HG03175 (cell line): ENCODE results near the gene ZC3H10.
"Not testable (repeated sequence)": the region's sequence is repeated elsewhere in the genome, so short reads cannot be mapped to it uniquely, and the experiment has no call there.

Experiments
- ATAC-seq: cut with Tn5 transposase; IDR thresholded peaks from one replicate; pipeline ENCODE4 v1.9.1; 2021; ENCODE audit warnings: mild to moderate bottlenecking, moderate library complexity; ENCODE audit not compliant: unreplicated experiment

The ZC3H10 gene, protein sequence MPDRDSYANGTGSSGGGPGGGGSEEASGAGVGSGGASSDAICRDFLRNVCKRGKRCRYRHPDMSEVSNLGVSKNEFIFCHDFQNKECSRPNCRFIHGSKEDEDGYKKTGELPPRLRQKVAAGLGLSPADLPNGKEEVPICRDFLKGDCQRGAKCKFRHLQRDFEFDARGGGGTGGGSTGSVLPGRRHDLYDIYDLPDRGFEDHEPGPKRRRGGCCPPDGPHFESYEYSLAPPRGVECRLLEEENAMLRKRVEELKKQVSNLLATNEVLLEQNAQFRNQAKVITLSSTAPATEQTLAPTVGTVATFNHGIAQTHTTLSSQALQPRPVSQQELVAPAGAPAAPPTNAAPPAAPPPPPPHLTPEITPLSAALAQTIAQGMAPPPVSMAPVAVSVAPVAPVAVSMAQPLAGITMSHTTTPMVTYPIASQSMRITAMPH

DNA sequence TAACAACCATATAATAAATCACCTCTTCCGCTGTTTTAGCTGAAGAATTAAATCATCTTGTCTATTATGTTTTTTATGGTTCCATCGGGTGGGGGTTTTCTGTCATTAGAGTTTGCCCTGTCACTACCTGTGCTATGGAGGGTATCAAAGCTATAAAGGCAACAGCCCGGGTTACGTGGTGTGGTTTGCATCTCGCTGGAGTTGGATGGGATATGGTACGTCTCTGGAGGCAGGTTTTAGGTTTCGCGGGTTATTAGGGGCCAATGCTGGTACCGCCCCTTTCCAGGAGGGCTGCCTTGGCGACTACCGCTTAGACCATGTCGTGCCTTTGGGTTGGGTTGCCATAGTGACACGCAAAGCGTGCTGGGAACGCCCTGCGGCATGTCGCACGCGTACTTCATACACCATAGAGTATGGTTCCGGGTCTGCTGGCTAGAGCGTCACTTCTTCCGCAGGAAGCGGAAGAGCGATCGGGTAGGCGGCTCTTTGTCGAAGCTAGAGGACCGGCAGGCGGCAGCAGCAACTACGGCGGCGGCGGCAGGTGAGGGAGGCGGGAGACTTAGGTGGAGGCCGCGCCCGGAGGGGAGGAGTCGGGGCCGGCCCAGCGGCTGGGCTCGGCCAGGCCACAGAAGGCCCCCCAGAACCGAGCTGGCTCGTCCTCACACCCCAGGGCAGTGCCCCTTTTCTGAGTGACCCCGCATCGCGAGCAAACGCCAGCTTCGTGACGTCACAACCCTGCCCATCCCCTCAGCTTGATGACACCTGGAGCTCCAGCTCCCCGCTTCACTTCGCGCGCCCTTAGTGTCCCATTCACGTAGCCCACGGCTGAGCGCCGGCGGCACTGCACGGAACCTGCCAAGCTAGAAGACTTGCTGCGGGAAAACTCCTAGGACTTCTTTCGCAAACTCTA is at the start of gene ZC3H10:
TSS of gene ZC3H10 (plus strand) at position 489 of the 910 bp plus-strand sequence. CDS start 2,297 bp downstream, outside the sequence.
- ATAC-seq = peak; percentile 85

DNA sequence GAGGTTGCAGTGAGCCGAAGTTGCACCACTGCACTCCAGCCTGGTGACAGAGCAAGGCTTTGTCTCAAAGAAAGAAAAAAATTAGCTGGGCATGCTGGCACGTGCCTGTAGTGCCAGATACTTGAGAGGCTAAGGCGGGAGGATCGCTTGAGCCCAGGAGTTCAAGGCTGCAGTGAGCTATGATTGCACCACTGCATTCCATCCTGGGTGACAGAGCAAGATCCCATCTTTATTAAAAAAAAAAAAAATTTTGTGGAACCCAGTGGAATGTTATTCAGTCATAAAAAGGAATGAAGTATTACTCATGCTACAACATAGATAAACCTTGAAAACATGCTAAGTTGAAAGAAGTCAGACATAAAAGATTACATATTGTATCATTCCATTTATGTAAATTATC is 46.4 kb upstream of the ZC3H10 start:
- no peak for ATAC-seq

DNA sequence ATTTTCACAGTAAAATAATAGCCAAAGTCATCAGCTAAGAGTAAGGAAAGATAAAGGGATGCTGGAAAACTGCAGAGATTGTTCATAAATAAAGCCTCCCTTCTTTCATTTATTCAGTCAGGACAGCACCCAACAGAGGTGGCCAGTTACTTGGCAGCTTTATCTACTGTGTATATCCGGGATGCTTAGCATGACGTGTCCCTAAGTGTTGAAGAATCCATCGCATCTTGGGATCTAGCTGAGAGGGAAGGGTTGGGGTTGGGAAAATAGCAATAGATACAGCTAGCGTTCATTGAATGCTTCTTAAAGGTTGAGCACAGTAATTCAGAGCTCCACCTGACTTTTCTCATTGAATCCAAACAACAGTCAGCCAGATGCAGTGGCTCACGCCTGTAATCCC is 43.7 kb upstream of the ZC3H10 start:
- ATAC-seq = no peak

DNA sequence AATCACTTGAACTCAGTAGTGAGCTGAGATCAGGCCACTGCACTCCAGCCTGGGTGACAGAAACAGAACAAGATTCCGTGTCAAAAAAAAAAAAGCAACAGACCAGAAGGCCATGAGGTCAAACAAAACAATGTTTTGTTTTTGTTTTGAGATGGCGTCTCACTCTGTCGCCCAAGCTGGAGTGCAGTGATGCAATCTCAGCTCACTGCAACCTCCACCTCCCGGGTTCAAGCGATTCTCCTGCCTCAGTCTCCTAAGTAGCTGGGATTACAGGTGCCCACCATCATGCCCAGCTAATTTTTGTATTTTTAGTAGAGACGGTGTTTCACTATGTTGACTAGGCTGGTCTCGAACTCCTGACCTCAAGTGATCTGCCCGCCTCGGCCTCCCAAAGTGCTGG is 40.1 kb upstream of the ZC3H10 start:
- not testable (repeated sequence) for ATAC-seq

DNA sequence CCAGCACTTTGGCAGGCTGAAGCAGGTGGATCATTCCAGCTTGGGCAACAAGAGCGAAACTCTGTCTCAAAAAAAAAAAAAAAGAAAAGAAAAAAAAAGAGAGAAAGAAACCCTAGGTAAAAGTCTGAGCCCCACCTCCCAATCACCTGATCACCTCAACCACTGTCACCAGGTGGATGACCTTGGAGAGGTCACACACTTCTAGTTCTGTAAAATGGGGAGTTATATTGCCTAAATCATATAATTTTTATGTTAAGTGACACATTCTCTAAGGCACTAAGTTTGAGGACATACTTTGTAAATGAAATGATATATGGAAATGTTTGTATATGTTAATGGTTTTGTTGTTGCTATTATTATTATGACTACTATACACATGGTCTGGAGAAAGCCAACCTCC is 39.6 kb upstream of the ZC3H10 start:
- ATAC-seq = no peak

DNA sequence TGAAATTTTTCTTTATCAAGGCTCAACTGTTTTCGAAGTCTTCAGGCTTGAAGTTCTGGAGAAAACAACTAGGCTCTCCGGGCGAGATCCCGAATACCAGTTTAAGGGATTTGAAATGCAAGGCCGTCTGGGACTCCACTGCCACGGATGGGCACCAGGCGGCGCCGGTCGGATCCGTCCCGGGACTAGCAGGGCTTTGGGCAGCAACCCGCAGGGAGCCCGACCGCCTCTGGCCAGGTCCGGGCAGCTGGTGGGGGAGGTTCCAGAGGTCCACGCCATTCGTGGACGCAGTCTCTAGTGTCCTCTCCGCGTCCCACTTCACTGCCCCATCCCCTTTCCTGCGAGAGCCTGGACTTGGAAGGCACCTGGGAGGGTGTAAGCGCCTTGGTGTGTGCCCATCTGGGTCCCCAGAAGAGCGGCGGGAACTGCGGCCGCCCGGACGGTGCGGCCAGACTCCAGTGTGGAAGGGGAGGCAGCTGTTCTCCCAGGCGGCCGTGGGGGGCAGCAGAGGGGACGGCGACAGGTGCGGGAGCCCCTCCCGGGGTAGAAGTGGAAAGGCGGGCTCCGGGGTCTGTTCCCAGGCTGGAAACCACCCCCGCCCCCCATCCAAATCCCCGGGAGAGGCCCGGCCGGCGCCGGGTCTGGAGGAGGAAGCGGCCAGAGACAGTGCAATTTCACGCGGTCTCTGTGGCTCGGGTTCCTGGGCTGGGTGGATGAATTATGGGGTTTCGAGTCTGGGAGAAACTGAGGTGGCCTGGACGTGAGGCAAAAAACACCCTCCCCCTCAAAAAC is 38.9 kb upstream of the ZC3H10 start:
- ATAC-seq = peak; percentile 72

DNA sequence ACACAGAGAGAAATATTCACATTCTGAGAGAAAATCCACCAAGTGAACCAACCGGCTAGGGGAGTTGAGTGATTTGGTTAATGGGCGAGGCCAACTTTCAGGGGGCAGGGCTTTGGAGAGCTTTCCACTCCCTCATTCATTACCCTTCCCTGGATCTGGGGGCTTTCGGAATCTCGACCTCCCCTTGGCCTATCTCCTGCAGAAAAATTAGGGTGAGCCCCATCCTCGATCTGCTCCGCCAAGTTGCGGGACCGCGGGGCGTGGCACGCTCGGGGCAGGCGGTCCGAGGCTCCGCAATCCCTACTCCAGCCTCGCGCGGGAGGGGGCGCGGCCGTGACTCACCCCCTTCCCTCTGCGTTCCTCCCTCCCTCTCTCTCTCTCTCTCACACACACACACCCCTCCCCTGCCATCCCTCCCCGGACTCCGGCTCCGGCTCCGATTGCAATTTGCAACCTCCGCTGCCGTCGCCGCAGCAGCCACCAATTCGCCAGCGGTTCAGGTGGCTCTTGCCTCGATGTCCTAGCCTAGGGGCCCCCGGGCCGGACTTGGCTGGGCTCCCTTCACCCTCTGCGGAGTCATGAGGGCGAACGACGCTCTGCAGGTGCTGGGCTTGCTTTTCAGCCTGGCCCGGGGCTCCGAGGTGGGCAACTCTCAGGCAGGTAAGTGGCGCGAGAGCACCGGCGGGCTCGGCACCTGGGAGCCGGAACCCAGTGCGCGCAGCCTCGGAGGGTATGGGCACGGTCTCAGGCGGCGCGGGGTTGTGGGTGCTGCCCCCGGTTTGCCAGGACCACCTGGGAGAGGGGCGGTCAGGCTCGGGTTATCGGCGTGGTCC is 38.1 kb upstream of the ZC3H10 start, which contains the start of gene ERBB3:
TSS of gene ERBB3 (plus strand) at position 443 of the 833 bp plus-strand sequence. CDS start at position 579, 136 bp downstream.
- ATAC-seq = no peak

DNA sequence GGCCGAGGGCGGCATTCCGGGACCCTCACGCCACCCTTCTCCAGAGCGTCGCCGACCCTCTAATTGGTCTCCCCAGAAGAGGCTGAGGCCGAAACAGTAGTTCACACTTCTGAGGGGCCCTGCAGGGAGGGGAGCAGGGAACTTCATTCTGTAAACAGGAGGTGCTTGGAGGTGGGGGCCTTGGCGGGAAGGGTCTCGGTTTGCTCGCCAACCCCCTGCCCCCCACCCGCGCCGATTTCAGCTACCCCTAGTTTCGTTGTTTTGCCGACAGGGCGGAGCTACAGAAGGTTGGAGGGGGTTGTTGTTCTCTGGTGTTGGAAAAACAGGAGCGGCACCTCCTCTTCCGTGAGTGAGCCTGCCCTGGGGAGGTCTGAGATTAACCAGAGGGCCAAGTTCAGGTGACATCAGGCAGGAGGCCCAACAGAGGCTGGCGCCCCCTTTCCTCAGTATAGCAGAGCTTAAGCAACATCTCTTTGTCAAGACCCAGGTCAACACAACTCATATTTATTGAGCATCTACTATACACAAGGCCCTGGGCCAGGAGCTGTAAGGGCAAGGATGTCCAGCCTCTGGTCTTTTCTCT is 37.4 kb upstream of the ZC3H10 start:
- ATAC-seq = no peak

DNA sequence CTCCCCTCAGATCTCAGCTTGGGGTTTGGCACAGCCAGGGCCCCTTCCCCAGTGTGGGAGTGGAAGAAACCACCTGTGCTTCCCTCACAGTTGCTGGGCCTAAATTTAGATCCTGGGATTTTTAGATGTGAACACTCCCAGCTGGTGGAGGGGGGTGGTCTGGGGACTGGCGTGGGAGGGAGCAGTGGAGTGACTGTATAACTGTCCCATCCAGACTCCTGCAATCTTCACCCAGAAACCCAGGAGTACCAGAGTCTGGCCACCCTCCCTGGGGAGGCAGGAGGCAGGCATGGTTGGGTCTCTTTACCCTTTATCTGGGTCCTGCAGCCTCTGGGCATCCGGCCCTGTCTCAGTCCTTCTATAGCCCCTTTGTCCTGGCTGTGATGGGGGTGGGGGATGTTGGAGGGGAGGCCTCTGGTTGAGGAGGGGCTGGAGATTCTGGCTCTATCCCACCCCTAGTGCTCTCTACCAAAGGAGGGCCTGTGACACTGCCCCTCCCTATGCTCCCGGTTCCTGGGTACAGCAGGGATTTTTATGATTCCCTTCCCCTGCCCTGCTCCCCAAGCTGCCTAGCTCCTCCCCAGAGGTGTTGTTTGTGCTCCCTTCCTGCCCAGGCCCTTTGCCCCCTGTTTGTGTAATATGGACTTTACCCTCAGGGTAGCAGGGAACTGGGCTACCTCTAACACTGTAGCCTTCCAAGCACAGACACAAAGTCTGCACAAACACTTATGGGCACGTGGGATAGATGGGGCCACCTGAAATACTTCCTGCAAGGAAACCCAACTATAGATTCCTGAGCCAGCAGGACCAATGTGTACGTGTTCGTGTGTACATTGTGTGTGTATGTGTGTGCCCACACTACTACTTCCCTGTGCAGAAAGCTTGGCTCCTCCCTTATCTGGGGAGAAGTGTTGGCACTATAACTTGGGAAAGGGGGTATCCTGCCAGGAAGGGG is 36.4 kb upstream of the ZC3H10 start:
- ATAC-seq = no peak

DNA sequence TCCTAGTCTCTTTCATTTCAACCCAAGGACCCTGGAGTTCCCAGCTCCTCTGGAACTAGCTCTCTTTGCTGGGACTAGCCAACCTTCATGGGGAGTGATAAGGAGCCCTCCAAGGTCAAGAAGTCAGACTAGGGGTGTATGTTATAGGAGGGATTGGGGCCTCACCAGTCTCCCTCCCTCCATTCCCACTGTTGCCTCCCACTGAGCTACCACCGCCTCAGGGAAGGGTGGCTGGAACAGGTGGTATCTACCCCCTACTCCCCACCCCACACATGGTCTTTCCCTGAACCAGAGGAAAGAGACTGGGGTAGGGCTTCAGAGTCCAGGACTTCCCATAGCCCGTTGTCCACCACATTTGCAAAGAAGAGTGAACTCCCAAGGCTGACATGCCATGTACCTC is 35.7 kb upstream of the ZC3H10 start:
- ATAC-seq = no peak

DNA sequence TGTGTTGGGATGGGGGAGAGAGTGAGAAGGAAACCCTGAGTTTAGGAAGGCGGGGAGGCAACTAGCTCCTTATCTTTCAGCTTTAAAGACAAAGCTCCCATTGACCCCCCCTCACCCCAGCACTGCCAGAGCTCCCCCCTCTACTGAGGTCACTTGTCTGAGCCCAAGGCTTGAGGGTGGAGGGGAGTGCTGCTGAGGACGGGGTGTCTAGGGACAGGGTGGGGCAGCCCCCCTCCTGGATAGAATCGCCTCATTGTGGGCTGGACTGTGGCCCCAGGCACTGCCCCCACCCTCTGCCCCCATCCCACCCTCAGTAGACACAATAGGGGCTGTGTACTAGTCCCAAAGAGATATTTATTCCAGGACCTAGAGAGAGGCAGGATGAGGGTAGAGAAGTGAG is 35.1 kb upstream of the ZC3H10 start:
- ATAC-seq = no peak

DNA sequence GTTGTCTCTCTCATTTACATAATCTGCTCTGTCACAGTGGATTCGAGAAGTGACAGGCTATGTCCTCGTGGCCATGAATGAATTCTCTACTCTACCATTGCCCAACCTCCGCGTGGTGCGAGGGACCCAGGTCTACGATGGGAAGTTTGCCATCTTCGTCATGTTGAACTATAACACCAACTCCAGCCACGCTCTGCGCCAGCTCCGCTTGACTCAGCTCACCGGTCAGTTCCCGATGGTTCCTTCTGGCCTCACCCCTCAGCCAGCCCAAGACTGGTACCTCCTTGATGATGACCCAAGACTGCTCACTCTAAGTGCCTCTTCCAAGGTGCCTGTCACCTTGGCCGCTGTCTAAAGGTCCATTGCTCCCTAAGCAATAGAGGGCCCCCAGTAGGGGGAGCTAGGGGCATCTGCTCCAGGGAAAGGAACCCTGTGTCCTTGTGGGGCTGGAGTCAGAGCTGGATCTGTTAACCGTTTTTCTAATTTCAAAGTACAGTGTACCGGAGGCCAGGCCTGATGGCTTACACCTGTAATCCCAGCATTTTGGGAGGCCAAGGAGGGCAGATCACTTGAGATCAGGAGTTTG is 33.0 kb upstream of the ZC3H10 start:
- ATAC-seq = no peak

DNA sequence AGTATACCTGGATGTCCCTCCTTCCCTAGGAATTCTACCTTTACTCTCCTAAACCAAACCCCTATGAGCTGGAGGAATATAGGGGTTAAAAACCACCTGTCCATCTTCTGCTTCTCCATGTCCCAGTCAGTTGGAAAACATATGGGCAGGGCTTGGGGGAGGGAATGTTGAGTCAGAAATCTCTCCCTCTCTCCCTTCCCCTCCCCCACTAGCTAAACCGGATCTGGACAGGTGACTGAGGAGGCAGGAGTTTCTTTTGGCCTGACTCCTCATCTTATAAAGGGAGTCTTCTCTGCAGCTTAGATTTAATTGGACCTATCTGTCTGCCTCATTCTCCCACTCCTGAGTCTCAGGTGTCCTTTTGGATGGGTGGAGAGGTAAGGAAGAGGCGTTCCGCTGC is 32.0 kb upstream of the ZC3H10 start:
- ATAC-seq = no peak

DNA sequence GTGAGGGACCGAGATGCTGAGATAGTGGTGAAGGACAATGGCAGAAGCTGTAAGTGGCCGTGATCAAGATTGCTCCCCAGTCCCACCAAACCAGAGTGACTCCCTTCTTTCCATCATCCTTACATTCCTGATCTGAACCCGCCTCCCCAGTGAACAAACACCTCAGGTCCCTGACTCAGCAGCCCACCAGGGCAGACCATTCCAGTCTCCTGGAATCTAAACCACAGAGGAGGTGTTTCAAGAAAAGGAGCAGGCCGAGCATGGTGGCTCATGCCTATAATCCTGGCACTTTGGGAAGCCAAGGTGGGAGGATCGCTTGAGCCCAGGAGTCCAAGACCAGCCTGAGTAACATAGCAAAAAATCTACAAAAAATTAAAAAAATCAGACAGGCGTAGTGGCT is 31.5 kb upstream of the ZC3H10 start:
- no peak for ATAC-seq

DNA sequence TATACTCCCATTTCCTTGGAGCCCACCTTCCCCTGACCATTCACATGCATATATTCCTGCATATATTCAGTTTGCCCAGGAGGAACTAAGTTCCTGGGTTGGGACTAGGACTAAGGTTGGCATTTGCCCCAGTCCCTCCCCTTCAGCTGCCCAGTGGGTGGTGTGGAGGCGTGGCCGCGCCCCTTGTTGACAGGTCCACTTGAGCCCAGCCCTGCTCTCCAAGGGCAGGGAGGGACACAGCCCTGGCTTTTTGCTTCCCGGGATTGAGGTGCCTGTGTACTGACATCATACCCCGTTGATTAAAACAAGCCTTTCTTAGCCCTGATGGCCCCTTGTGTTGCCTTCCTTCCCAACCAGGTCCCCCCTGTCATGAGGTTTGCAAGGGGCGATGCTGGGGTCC is 30.8 kb upstream of the ZC3H10 start:
- no peak for ATAC-seq

DNA sequence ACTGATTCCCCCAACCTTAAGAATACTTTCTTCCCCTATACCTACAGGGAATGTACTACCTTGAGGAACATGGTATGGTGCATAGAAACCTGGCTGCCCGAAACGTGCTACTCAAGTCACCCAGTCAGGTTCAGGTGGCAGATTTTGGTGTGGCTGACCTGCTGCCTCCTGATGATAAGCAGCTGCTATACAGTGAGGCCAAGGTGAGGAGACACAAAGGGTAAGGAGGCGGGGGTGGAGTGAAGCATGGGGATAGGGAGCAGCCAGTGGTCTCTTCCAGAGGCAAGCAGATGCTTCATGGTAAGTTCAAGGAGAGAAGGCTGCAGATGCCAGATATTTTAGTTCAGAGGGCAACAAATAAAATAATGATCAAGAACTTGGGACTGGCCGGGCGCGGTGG is 20.3 kb upstream of the ZC3H10 start:
- ATAC-seq = no peak

DNA sequence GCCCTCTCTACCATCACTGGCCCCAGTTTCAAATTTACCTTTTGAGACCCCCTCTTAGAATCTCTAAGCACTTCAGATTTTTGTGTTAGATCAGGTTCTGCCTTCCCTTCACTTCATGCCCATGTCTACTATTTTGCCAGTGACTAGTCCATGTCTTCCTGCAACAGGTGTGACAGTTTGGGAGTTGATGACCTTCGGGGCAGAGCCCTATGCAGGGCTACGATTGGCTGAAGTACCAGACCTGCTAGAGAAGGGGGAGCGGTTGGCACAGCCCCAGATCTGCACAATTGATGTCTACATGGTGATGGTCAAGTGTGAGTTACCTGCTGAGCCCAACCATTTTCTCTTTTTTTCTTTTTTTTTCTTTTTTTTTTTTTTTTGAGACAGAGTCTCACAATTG is 19.5 kb upstream of the ZC3H10 start:
- no peak for ATAC-seq

DNA sequence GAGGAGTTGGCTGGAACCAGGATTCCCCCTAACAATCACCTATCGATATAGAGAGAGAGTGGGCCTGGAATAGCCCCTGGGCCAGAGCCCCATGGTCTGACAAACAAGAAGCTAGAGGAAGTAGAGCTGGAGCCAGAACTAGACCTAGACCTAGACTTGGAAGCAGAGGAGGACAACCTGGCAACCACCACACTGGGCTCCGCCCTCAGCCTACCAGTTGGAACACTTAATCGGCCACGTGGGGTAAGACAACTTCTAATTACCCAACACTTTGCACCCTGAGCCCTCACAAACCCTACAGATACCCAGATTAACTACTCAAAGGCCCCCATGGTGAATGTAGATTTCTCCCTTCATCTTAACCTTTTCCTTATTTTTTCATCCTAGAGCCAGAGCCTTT is 18.3 kb upstream of the ZC3H10 start:
- ATAC-seq = no peak
